PC-3 (cell line): ENCODE data around the gene TAGLN. TPM values are rescaled to one million over a fixed set of nuclear protein-coding genes. Genes with fewer than 3 reads are reported as not detected.
A peak's percentile ranks its signal among the peaks of the same experiment; 100 is the strongest.

ENCODE experiments used
- ATAC-seq: fragments of 200-7000 bp; cut with Tn5 transposase; 2 replicates; pipeline ENCODE4 v1.9.1; 2020; ENCODE audit warnings: mild to moderate bottlenecking, moderate library complexity
- Bru-seq: library from RNA; stranded (reverse); fragments of 400-500 nt; gene quantifications from one replicate; lab custom pipeline; 2021; lab: Mats Ljungman, UMichigan
- BruChase-seq, 2 experiments: library from RNA; stranded (reverse); fragments of 400-500 nt; gene quantifications; one replicate each; lab custom pipeline; 2021; lab: Mats Ljungman, UMichigan
- BruUV-seq: library from RNA; stranded (reverse); fragments of 400-500 nt; replicated peaks from 2 replicates; lab custom pipeline; 2021; lab: Mats Ljungman, UMichigan
- CTCF ChIA-PET: fragments of 300-600 bp; sonication (Branson Sonifier 250); formaldehyde crosslinking; loops from one replicate; lab custom pipeline; 2022; ENCODE audit warnings: antibody characterized with exemption; lab: Charles Lee
- POLR2A ChIA-PET: fragments of 300-600 bp; sonication (Branson Sonifier 250); formaldehyde crosslinking; loops from one replicate; lab custom pipeline; 2022; ENCODE audit warnings: antibody characterized with exemption; ENCODE audit not compliant: unreplicated experiment; lab: Charles Lee
- DNase-seq: peaks from one replicate; pipeline ENCODE4 v3.0.0-alpha.2; 2015
- H2AFZ ChIP-seq: fragments of 300-600 bp; sonication (generic); 2 replicates; pipeline ENCODE4 v1.6.0; 2016; ENCODE audit warnings: antibody characterized with exemption, low read length
- H3F3A ChIP-seq: fragments of 300-600 bp; sonication (generic); one replicate; pipeline ENCODE4 v1.6.0; 2017; ENCODE audit warnings: antibody characterized with exemption, low read length, control low read depth, mild to moderate bottlenecking; ENCODE audit not compliant: unreplicated experiment
- H3K27ac ChIP-seq: fragments of 300-600 bp; sonication (generic); 2 replicates; pipeline ENCODE4 v1.5.1; 2016; ENCODE audit warnings: mild to moderate bottlenecking, low read length
- H3K27me3 ChIP-seq: fragments of 300-600 bp; sonication (generic); 2 replicates; pipeline ENCODE4 v1.6.1; 2016; ENCODE audit warnings: low read length, mixed read lengths
- H3K36me3 ChIP-seq: fragments of 300-600 bp; sonication (generic); 2 replicates; pipeline ENCODE4 v1.6.1; 2016; ENCODE audit warnings: low read depth, mixed run types, low read length, mixed read lengths
- H3K4me1 ChIP-seq: fragments of 300-600 bp; sonication (generic); 2 replicates; pipeline ENCODE4 v1.5.1; 2016; ENCODE audit warnings: low read length; ENCODE audit not compliant: insufficient read depth
- H3K4me2 ChIP-seq: fragments of 300-600 bp; sonication (generic); 2 replicates; pipeline ENCODE4 v1.6.0; 2016; ENCODE audit warnings: low read length
- H3K4me3 ChIP-seq: fragments of 300-600 bp; sonication (generic); 2 replicates; pipeline ENCODE4 v1.5.1; 2016; ENCODE audit warnings: mild to moderate bottlenecking, low read length, mixed read lengths
- H3K79me2 ChIP-seq: fragments of 300-600 bp; sonication (generic); 2 replicates; pipeline ENCODE4 v1.6.1; 2017; ENCODE audit warnings: low read length, mixed read lengths
- H3K9ac ChIP-seq: fragments of 300-600 bp; sonication (generic); 2 replicates; pipeline ENCODE4 v1.6.0; 2016; ENCODE audit warnings: mild to moderate bottlenecking, low read length
- H3K9me2 ChIP-seq: fragments of 300-600 bp; sonication (generic); replicated peaks from 2 replicates; pipeline ENCODE4 v1.6.1; 2016; ENCODE audit warnings: mixed run types, low read length, mixed read lengths
- H3K9me3 ChIP-seq: fragments of 300-600 bp; sonication (generic); 2 replicates; pipeline ENCODE4 v1.6.1; 2016; ENCODE audit warnings: low read length, mixed read lengths
- H4K20me1 ChIP-seq: fragments of 300-600 bp; sonication (generic); 2 replicates; pipeline ENCODE4 v1.6.1; 2016; ENCODE audit warnings: low read length, mixed read lengths
- EZH2 ChIP-seq: fragments of 300-600 bp; sonication (generic); IDR thresholded peaks from one replicate; pipeline ENCODE4 v1.6.1; 2017; ENCODE audit warnings: antibody characterized with exemption, mild to moderate bottlenecking, low read length; ENCODE audit not compliant: unreplicated experiment
- EZH2phosphoT487 ChIP-seq: fragments of 300-600 bp; sonication (generic); IDR thresholded peaks from 2 replicates; pipeline ENCODE4 v1.6.1; 2018; ENCODE audit warnings: mild to moderate bottlenecking, antibody characterized with exemption, low read length, borderline replicate concordance
- intact Hi-C: fragments of 100-400 bp; cut with micrococcal nuclease; formaldehyde crosslinking; loops from 2 replicates; pipeline ENCODE4 v1.9.0; 2023
- long read RNA-seq: library from polyadenylated mRNA; unstranded; transcript quantifications from one replicate; pipeline ENCODE4 v2.0.0, GENCODE V29; 2021; ENCODE audit not compliant: unreplicated experiment
- total RNA-seq: library from RNA; depleted of rRNA; stranded (reverse); fragments of >200 nt; gene quantifications from 2 replicates; pipeline ENCODE4 v1.2.3, GENCODE V29; 2014; rRNA removed
- TF ChIP-seq, protein P1 (sequence below): fragments of 300-600 bp; sonication (generic); conservative IDR thresholded peaks from 2 replicates; pipeline ENCODE4 v1.5.1; 2017; ENCODE audit warnings: antibody characterized with exemption, low read depth, mild to moderate bottlenecking, low read length

The TAGLN gene
- total RNA-seq = 8.0 and 10.3 TPM in 2 replicates
- Bru-seq, nascent RNA = percentile 40 among the genes with signal in this experiment
- BruChase-seq, experiment 1, labeled RNA remaining after a 6-hour chase = percentile 85 among the genes with signal in this experiment
- percentile 75 among the genes with signal in this experiment for BruChase-seq, experiment 2, labeled RNA remaining after a 2-hour chase
- long read RNA-seq, transcript TAGLN-207 (4 exons, 2,166 nt) = major isoform, 5 of 6 reads
- long read RNA-seq, partial matches to known transcripts = 0 of 6 reads
- long read RNA-seq, other reads (novel, unspliced or antisense) = 0 of 6 reads

DNA sequence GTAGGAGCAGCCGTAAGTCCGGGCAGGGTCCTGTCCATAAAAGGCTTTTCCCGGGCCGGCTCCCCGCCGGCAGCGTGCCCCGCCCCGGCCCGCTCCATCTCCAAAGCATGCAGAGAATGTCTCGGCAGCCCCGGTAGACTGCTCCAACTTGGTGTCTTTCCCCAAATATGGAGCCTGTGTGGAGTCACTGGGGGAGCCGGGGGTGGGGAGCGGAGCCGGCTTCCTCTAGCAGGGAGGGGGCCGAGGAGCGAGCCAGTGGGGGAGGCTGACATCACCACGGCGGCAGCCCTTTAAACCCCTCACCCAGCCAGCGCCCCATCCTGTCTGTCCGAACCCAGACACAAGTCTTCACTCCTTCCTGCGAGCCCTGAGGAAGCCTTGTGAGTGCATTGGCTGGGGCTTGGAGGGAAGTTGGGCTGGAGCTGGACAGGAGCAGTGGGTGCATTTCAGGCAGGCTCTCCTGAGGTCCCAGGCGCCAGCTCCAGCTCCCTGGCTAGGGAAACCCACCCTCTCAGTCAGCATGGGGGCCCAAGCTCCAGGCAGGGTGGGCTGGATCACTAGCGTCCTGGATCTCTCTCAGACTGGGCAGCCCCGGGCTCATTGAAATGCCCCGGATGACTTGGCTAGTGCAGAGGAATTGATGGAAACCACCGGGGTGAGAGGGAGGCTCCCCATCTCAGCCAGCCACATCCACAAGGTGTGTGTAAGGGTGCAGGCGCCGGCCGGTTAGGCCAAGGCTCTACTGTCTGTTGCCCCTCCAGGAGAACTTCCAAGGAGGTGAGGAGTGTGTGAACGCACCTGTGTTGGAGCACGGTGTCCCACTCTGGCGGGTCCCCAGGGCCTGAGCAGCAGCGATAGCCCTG lies at the start of gene TAGLN:
TAGLN (plus strand) TSS at position 318 of the 863 bp plus-strand sequence. CDS start 3,644 bp downstream, outside the sequence.
- ATAC-seq = peak; percentile 34
- H3K27me3 ChIP-seq = no peaks in the 10 kb centered on the region
- H3F3A ChIP-seq = no peaks in the 10 kb centered on the region
- no peaks in the 10 kb centered on the region for H3K79me2 ChIP-seq
- peak; percentile 53 for DNase-seq
- no peaks in the 10 kb centered on the region for H3K9me2 ChIP-seq
- POLR2A ChIA-PET = no interaction called here
- no peak within 1 kb of the TSS for H3K9ac ChIP-seq
- no peaks in the 10 kb centered on the region for H3K9me3 ChIP-seq
- no peak within 1 kb of the TSS for H3K4me3 ChIP-seq
- no TSS peak for BruUV-seq
- TF ChIP-seq EZH2 = no peak
- TF ChIP-seq EZH2phosphoT487 = no peak
- TF ChIP-seq, protein P1, sequence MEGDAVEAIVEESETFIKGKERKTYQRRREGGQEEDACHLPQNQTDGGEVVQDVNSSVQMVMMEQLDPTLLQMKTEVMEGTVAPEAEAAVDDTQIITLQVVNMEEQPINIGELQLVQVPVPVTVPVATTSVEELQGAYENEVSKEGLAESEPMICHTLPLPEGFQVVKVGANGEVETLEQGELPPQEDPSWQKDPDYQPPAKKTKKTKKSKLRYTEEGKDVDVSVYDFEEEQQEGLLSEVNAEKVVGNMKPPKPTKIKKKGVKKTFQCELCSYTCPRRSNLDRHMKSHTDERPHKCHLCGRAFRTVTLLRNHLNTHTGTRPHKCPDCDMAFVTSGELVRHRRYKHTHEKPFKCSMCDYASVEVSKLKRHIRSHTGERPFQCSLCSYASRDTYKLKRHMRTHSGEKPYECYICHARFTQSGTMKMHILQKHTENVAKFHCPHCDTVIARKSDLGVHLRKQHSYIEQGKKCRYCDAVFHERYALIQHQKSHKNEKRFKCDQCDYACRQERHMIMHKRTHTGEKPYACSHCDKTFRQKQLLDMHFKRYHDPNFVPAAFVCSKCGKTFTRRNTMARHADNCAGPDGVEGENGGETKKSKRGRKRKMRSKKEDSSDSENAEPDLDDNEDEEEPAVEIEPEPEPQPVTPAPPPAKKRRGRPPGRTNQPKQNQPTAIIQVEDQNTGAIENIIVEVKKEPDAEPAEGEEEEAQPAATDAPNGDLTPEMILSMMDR = no peak
- no peaks in the 10 kb centered on the region for H4K20me1 ChIP-seq
- no peak within 1 kb of the TSS for H2AFZ ChIP-seq
- H3K4me2 ChIP-seq = peak within 1 kb of the TSS; percentile 20; the same call in 1 of the 2 replicates
- no peak within 1 kb of the TSS for H3K27ac ChIP-seq
- no peaks in the 10 kb centered on the region for H3K36me3 ChIP-seq
- intact Hi-C loops = no loop called here
- peaks cover 5% of the 10 kb centered on the region; the same call in 1 of the 2 replicates for H3K4me1 ChIP-seq
- CTCF ChIA-PET = no interaction called here

GRCh38 chr11:117152066-117152465 lies 47.1 kb upstream of the TAGLN start:
- H3K9me3 ChIP-seq = no peaks in the 10 kb centered on the region
- ChIA-PET POLR2A (no interaction called here), CTCF (no interaction called here)
- H3K4me2 ChIP-seq = no peak overlapping the region
- ATAC-seq (peak; percentile 46; the same call in 1 of the 2 replicates), DNase-seq (no peak)
- no peak overlapping the region for H2AFZ ChIP-seq
- H3K27ac ChIP-seq = no peak overlapping the region
- BruUV-seq = no TSS peak
- TF ChIP-seq EZH2phosphoT487 (no peak), EZH2 (no peak)
- TF ChIP-seq, protein P1 = no peak
- H3K27me3 ChIP-seq = no peaks in the 10 kb centered on the region
- intact Hi-C loops = no loop called here
- H3K36me3 ChIP-seq = peaks cover 40% of the 10 kb centered on the region
- H3F3A ChIP-seq = no peaks in the 10 kb centered on the region
- peaks cover 63% of the 10 kb centered on the region for H4K20me1 ChIP-seq
- H3K4me3 ChIP-seq = no peak overlapping the region
- H3K4me1 ChIP-seq = no peaks in the 10 kb centered on the region
- peaks cover 100% of the 10 kb centered on the region for H3K79me2 ChIP-seq
- H3K9ac ChIP-seq = no peak overlapping the region
- H3K9me2 ChIP-seq = no peaks in the 10 kb centered on the region
